ENCODE data around the gene UNG. TPM values are rescaled to one million over a fixed set of nuclear protein-coding genes. Genes with fewer than 3 reads are reported as not detected.

The UNG gene
- total RNA-seq, 2 donors from 2014 or later: 4.9 to 13.5 TPM

DNA sequence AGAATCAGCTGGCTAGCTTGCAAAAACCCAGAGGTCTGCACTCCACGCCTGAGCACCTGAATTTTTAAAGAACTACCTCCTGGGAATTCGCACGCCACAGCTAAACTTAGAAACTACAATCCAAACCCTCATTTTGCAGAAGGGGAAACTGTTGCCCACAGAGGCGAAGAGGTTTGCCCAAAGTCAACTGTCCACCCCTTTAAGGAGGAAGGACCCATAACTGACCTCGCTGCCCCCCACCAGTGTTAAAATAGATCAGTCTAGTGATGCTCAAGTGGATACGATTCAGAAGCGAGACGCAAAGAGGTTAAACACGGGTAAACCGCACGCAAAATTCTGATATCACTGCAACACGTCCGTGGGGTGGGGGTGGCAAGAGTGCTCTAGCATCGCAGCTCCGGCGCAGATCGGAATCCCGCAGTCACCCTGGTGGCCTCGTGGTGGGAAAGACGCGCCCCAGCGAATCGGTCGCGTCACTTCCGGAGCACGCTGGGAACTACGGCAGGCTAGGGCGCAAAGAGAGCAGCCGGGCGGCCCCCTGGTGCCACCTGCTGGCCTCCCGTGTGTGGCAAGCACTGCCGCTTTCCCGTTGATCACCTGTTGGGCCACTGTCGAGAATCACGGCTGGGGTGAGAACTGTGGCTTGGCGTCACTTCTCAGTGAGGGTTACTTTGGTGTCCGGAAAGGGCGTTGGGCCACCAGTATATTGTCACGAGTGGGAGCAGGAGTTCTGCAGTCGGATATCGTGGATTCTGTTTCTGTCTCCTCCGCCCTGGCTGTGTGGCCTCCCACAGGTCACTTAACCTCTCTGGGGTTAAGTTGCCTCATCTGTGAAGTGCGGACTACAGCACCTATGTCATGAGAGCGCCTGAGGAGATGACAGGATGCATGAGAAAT, 4.1 kb upstream of the UNG start, which contains the start of gene ALKBH2:
Gene ALKBH2, minus strand, starts transcription at position 451 of the 897 bp plus-strand sequence. CDS start 686 bp downstream, outside the sequence.
- Histone ChIP-seq H3K27me3 (no peaks in the 10 kb centered on the region), H3K27ac (peak within 1 kb of the TSS; percentile 37 to 67 (median 54)), H3K4me3 (no peak within 1 kb of the TSS), H3K9me3 (no peaks in the 10 kb centered on the region), H3K4me1 (peaks cover 32% of the 10 kb centered on the region), H3K36me3 (replicated peaks in 1 of 2; ENCODE audit: insufficient read depth in 1 of 2, low read depth in 2 of 2) (peaks cover 0 to 2% of the 10 kb centered on the region in 2 donors)
- 5 to 19% methylated on average over 16 to 45 of the region's 45 CpGs for WGBS, 2 donors
- peak; percentile 31 to 79 (median 69) for TF ChIP-seq POLR2A (IDR thresholded peaks at IDR 0.05)
- TF ChIP-seq, protein P1, sequence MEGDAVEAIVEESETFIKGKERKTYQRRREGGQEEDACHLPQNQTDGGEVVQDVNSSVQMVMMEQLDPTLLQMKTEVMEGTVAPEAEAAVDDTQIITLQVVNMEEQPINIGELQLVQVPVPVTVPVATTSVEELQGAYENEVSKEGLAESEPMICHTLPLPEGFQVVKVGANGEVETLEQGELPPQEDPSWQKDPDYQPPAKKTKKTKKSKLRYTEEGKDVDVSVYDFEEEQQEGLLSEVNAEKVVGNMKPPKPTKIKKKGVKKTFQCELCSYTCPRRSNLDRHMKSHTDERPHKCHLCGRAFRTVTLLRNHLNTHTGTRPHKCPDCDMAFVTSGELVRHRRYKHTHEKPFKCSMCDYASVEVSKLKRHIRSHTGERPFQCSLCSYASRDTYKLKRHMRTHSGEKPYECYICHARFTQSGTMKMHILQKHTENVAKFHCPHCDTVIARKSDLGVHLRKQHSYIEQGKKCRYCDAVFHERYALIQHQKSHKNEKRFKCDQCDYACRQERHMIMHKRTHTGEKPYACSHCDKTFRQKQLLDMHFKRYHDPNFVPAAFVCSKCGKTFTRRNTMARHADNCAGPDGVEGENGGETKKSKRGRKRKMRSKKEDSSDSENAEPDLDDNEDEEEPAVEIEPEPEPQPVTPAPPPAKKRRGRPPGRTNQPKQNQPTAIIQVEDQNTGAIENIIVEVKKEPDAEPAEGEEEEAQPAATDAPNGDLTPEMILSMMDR (IDR thresholded peaks at IDR 0.05): peak; percentile 96 to 99 (median 99)
- intact Hi-C loops (cut with DNase I): loop anchor here (10.0 kb wide), 1 partner anchor 208 kb away; the partner anchor contains the start of gene DAO
- peak; percentile 94 to 95 (median 94) for DNase-seq
- peak; percentile 80 for ATAC-seq

DNA sequence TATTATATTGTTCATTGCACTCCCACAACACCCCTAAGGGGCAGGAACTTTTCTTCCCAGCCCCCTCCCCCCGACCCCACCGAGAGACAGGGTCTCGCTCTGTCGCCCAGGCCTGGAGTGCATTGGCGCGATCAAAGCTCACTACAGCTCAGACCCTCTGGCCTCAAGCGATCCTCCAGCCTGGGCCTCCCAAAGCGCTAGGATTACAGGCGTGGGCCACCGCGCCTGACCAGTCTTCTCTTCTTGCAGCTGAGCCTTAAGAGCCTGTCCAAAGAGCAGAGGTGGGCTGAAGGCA, 310 bp upstream of the UNG start:
- H3K4me3 ChIP-seq: no peak overlapping the region
- H3K9me3 ChIP-seq: no peaks in the 10 kb centered on the region
- TF ChIP-seq, protein P1 (IDR thresholded peaks at IDR 0.05): no peak
- TF ChIP-seq POLR2A (IDR thresholded peaks at IDR 0.05): no peak
- peaks cover 0 to 4% of the 10 kb centered on the region in 2 donors for H3K36me3 ChIP-seq (replicated peaks in 1 of 2; ENCODE audit: insufficient read depth in 1 of 2, low read depth in 2 of 2)
- ATAC-seq (no peak), DNase-seq (no peak)
- no peak overlapping the region for H3K27ac ChIP-seq
- no peaks in the 10 kb centered on the region for H3K27me3 ChIP-seq
- peaks cover 43% of the 10 kb centered on the region for H3K4me1 ChIP-seq
- WGBS, 2 donors: 22 to 30% methylated on average over 11 of the region's 11 CpGs
- intact Hi-C loops (cut with DNase I): loop anchor here (10.0 kb wide), 1 partner anchor 212 kb away; the partner anchor contains the start of gene DAO

DNA sequence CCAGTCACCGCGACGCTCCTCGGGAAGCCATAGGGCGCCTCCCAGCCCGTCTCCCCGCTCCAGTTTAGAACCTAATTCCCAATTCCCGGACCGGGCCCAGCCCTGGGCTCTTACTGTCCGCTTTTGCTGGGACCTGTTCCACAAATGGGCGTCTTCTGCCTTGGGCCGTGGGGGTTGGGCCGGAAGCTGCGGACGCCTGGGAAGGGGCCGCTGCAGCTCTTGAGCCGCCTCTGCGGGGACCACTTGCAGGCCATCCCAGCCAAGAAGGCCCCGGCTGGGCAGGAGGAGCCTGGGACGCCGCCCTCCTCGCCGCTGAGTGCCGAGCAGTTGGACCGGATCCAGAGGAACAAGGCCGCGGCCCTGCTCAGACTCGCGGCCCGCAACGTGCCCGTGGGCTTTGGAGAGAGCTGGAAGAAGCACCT, 797 bp downstream of the UNG start:
- WGBS, 2 donors: 0 to 1% methylated on average over 17 to 32 of the region's 32 CpGs
- no peaks in the 10 kb centered on the region for H3K27me3 ChIP-seq
- TF ChIP-seq, protein P1 (IDR thresholded peaks at IDR 0.05): no peak
- peak; percentile 32 to 72 (median 58) for TF ChIP-seq POLR2A (IDR thresholded peaks at IDR 0.05)
- DNase-seq (peak; percentile 65 to 74 (median 72)), ATAC-seq (peak; percentile 38)
- H3K36me3 ChIP-seq (replicated peaks in 1 of 2; ENCODE audit: insufficient read depth in 1 of 2, low read depth in 2 of 2): peaks cover 0 to 5% of the 10 kb centered on the region in 2 donors
- intact Hi-C loops (cut with DNase I): loop anchor here (10.0 kb wide), 1 partner anchor 213 kb away; the partner anchor contains the start of gene DAO
- H3K9me3 ChIP-seq: no peaks in the 10 kb centered on the region
- H3K4me1 ChIP-seq: peaks cover 32% of the 10 kb centered on the region
- H3K27ac ChIP-seq: peak overlapping the region; percentile 74 to 93 (median 86)
- H3K4me3 ChIP-seq: peak overlapping the region; percentile 48 to 76

DNA sequence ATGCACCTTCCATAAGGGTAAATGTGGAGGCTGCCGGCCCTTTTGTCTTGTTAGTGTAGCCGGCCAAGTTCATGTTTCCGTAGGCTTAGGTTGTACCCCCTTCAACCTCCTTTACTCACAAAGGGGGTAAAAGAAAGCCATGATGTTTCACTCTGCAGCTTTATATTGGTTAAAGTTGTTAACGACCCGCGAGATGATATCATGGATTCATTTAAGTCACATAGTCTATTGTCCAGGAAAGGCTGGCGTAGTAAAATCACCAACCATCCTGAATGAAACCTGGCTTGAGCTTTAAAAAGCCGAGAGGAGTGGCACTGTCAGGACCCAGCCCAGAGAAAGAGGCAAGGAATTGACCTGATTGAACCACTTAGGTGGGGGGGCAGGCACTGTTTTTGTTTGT, 1.3 kb downstream of the UNG start:
- Histone ChIP-seq H3K27me3 (no peaks in the 10 kb centered on the region), H3K36me3 (replicated peaks in 1 of 2; ENCODE audit: insufficient read depth in 1 of 2, low read depth in 2 of 2) (peaks cover 0 to 8% of the 10 kb centered on the region in 2 donors), H3K27ac (peak overlapping the region; percentile 74 to 93 (median 86)), H3K4me3 (peak overlapping the region; percentile 48 to 76), H3K9me3 (no peaks in the 10 kb centered on the region), H3K4me1 (peaks cover 27% of the 10 kb centered on the region)
- intact Hi-C loops (cut with DNase I): loop anchor here (10.0 kb wide), 1 partner anchor 214 kb away; the partner anchor contains the start of gene DAO
- WGBS, 2 donors: 2 to 3% methylated on average over 8 of the region's 8 CpGs
- no peak for ATAC-seq
- no peak for DNase-seq
- TF ChIP-seq, protein P1 (IDR thresholded peaks at IDR 0.05): no peak
- no peak for TF ChIP-seq POLR2A (IDR thresholded peaks at IDR 0.05)

Measured in body of pancreas (tissue), 4 donors.